Measurements from ENCODE around the gene CDH6.
A peak's percentile ranks its signal among the peaks of the same experiment; 100 is the strongest.

Gene CDH6

DNA sequence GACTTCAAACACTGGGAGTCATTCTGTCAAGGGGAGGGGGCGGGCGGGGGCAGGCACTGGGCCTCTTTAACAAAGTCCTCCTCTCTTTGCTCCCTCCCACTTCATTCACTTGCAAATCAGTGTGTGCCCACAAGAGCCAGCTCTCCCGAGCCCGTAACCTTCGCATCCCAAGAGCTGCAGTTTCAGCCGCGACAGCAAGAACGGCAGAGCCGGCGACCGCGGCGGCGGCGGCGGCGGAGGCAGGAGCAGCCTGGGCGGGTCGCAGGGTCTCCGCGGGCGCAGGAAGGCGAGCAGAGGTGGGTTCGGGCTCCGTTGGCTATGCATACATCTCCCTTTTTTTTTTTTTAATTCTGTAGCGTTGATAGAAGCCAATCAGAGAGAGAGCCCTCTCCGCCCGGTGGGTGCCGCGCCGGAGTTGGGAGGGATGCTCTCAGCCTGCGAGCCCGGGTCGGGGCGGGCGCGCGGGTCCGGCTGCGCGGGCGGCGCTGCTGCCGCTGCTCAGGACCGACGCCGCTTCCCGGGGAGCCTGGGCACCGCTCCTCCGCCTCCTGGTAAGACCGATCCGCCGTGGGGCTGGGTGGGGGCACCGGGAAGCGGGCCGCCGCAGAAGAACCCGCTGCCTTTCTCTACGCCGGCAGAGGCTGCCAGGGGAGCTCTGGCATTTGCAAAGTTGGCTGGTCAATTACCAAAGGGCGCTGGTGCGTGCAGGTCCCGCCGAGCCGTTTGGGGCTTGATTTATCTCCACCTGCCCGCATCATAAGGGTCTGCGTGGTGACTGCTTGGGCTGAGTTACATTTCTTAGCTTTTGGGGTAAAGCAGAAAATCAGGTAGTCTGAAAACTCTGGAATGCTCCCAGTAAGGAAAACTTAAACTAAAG lies at the start of gene CDH6:
Gene CDH6, plus strand, starts transcription at position 96 of the 877 bp plus-strand sequence. CDS start 73,788 bp downstream, outside the sequence.
- TF ChIP-seq, protein P1, sequence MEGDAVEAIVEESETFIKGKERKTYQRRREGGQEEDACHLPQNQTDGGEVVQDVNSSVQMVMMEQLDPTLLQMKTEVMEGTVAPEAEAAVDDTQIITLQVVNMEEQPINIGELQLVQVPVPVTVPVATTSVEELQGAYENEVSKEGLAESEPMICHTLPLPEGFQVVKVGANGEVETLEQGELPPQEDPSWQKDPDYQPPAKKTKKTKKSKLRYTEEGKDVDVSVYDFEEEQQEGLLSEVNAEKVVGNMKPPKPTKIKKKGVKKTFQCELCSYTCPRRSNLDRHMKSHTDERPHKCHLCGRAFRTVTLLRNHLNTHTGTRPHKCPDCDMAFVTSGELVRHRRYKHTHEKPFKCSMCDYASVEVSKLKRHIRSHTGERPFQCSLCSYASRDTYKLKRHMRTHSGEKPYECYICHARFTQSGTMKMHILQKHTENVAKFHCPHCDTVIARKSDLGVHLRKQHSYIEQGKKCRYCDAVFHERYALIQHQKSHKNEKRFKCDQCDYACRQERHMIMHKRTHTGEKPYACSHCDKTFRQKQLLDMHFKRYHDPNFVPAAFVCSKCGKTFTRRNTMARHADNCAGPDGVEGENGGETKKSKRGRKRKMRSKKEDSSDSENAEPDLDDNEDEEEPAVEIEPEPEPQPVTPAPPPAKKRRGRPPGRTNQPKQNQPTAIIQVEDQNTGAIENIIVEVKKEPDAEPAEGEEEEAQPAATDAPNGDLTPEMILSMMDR (IDR thresholded peaks at IDR 0.05; ENCODE audit: unreplicated experiment in 3 of 3): peak in 1 of 3 experiments; percentile 11
- H3K4me1 Mint-ChIP-seq: peaks cover 20% of the 10 kb centered on the region
- H3K27me3 Mint-ChIP-seq (ENCODE audit: low read depth): peaks cover 68% of the 10 kb centered on the region
- H3K36me3 Mint-ChIP-seq (ENCODE audit: low read depth): no peaks in the 10 kb centered on the region
- H3K4me3 Mint-ChIP-seq: peak within 1 kb of the TSS; percentile 83 to 87 (median 84)
- no peaks in the 10 kb centered on the region for H3K9me3 Mint-ChIP-seq
- H3K27ac Mint-ChIP-seq: peak within 1 kb of the TSS; percentile 79 to 87 (median 80)

DNA sequence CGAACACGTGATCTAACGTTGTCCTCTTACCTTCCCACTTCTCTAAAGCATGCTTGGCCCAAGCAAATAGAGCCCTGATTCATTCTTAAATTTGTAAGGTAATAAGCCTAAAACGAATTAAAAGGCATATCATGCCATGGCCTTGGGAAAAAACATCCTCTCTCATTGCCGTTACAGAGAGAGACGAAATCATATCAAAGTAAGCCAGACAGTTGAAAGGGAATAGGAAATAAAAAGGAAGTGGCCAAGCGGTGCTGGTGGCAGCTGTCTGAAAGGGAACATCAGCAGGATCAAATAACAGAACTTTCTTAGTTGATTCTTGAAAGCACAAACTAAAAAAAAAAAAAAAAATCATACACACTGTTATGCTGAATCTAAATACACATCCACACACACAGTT lies 49.1 kb upstream of the CDH6 start:
- no peaks in the 10 kb centered on the region for H3K9me3 Mint-ChIP-seq
- TF ChIP-seq, protein P1 (IDR thresholded peaks at IDR 0.05; ENCODE audit: unreplicated experiment in 3 of 3): no peak
- H3K4me1 Mint-ChIP-seq: peaks cover 6% of the 10 kb centered on the region
- no peaks in the 10 kb centered on the region for H3K36me3 Mint-ChIP-seq (ENCODE audit: low read depth)
- H3K27ac Mint-ChIP-seq: no peak overlapping the region
- no peaks in the 10 kb centered on the region for H3K27me3 Mint-ChIP-seq (ENCODE audit: low read depth)
- no peak overlapping the region for H3K4me3 Mint-ChIP-seq

DNA sequence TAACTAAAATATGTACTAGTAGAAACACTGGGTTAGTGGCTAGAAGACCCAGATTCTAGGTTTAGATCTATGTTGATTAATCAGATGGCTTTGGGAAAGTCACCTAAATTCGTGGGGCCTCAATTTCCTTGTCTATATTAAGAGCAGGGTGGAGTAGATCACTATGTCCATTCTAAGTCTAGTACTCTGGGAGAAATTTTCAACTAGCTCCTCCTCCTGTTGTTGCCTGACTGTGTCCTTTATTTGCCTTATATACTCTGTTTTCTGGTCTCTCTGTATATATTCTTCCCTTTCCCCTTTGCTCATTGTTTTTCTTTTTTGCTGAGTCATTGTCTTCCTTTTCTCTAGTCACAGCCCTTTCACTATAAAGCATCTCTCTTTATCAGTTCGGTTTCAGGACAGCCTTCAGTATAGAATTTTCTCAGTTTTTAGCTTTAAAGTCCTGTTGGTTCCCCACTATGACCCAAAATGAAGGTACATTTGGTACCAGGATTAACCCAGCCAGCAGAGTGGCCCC lies 44.5 kb upstream of the CDH6 start:
- Mint-ChIP-seq H3K4me1 (no peaks in the 10 kb centered on the region), H3K9me3 (no peaks in the 10 kb centered on the region), H3K27me3 (ENCODE audit: low read depth) (no peaks in the 10 kb centered on the region), H3K27ac (no peak overlapping the region), H3K4me3 (no peak overlapping the region), H3K36me3 (ENCODE audit: low read depth) (no peaks in the 10 kb centered on the region)
- TF ChIP-seq, protein P1 (IDR thresholded peaks at IDR 0.05; ENCODE audit: unreplicated experiment in 3 of 3): no peak

DNA sequence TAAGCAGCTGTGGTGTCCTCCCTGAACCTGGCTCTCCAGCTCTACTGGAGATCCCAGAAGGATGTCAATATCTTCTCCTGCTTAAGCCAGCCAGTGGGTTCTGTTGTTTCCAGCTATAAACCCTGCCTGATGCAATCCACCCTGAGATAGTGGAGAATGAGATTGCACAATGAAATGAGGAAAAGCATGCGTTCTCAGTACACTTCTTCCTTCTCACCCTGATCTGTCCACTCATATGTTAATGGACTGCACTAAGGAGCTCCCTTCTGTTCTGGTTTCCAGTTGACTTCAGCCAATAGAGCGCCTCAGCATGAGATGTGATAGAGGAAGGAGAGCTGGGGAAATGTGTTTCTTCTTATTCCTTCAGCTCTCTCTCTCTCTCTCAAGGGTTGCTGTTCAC lies 40.0 kb upstream of the CDH6 start:
- no peak overlapping the region for H3K27ac Mint-ChIP-seq
- no peak overlapping the region for H3K4me3 Mint-ChIP-seq
- TF ChIP-seq, protein P1 (IDR thresholded peaks at IDR 0.05; ENCODE audit: unreplicated experiment in 3 of 3): no peak
- H3K9me3 Mint-ChIP-seq: no peaks in the 10 kb centered on the region
- no peaks in the 10 kb centered on the region for H3K4me1 Mint-ChIP-seq
- no peaks in the 10 kb centered on the region for H3K36me3 Mint-ChIP-seq (ENCODE audit: low read depth)
- H3K27me3 Mint-ChIP-seq (ENCODE audit: low read depth): no peaks in the 10 kb centered on the region

DNA sequence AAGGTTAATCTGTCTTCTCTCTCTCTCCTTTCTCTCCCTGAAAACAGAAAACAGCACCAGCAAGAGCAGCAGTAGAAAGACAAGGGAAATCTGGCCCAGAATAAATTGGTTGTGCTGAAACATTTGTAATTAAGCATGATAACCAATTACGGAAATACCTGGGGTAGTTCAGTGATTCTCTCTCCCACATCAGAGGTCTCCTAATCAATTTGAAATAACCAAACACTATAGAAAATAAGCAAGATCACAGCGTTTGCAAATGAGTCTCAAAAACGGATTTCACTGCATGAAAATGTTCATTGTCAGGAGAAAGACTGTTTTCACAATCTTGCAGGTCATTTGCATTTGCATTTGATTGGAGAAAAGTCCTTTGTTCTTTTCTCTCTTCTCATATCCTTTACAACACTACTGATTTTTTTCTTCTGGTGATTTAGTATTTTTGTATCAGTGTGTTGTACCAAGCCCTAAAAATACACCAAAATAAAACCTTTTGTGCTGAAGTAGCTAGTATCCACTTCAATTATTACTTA lies 36.8 kb upstream of the CDH6 start:
- TF ChIP-seq, protein P1 (IDR thresholded peaks at IDR 0.05; ENCODE audit: unreplicated experiment in 3 of 3): no peak
- no peaks in the 10 kb centered on the region for H3K4me1 Mint-ChIP-seq
- no peaks in the 10 kb centered on the region for H3K9me3 Mint-ChIP-seq
- H3K4me3 Mint-ChIP-seq: no peak overlapping the region
- no peaks in the 10 kb centered on the region for H3K36me3 Mint-ChIP-seq (ENCODE audit: low read depth)
- no peak overlapping the region for H3K27ac Mint-ChIP-seq
- no peaks in the 10 kb centered on the region for H3K27me3 Mint-ChIP-seq (ENCODE audit: low read depth)
